Endodermal cell (in vitro differentiated cells): ENCODE results near the gene CASQ2. TPM values are rescaled to one million over a fixed set of nuclear protein-coding genes. Genes with fewer than 3 reads are reported as not detected.

Source experiments
- DNase-seq: peaks from one replicate; pipeline ENCODE4 v3.0.0-alpha.2; 2017
- H3K27ac ChIP-seq: 2 replicates; pipeline ENCODE4 v1.5.1; 2013; ENCODE audit warnings: mild to moderate bottlenecking, low read depth, low read length, moderate library complexity
- H3K27me3 ChIP-seq: 2 replicates; pipeline ENCODE4 v1.6.1; 2013; ENCODE audit warnings: mild to moderate bottlenecking, low read length, moderate library complexity; ENCODE audit not compliant: insufficient read depth, control insufficient read depth, poor library complexity, severe bottlenecking
- H3K36me3 ChIP-seq: 2 replicates; pipeline ENCODE4 v1.7.0; 2013; ENCODE audit warnings: mild to moderate bottlenecking, low read length, moderate library complexity; ENCODE audit not compliant: control insufficient read depth, insufficient read depth
- H3K4me1 ChIP-seq: one replicate; pipeline ENCODE4 v1.7.0; 2013; ENCODE audit warnings: low read length; ENCODE audit not compliant: control insufficient read depth, insufficient read depth
- H3K4me3 ChIP-seq: 2 replicates; pipeline ENCODE4 v1.5.1; 2013; ENCODE audit warnings: mild to moderate bottlenecking, low read length, moderate library complexity
- H3K9ac ChIP-seq: 2 replicates; pipeline ENCODE4 v1.6.1; 2013; ENCODE audit warnings: mild to moderate bottlenecking, low read length, moderate library complexity; ENCODE audit not compliant: poor library complexity, severe bottlenecking; ENCODE audit errors: extremely low read depth
- H3K9me3 ChIP-seq: 2 replicates; pipeline ENCODE4 v1.6.1; 2013; ENCODE audit warnings: mild to moderate bottlenecking, low read length, moderate library complexity; ENCODE audit not compliant: control insufficient read depth
- H3K27ac Mint-ChIP-seq: 2 replicates; pipeline ENCODE4 v1.8.0; 2020; ENCODE audit warnings: mixed read lengths
- H3K27me3 Mint-ChIP-seq: 2 replicates; pipeline ENCODE4 v1.8.0; 2021; ENCODE audit warnings: mild to moderate bottlenecking, mixed read lengths; ENCODE audit not compliant: insufficient read depth
- H3K36me3 Mint-ChIP-seq: 2 replicates; pipeline ENCODE4 v1.8.0; 2020; ENCODE audit warnings: low read depth, mixed read lengths
- H3K4me1 Mint-ChIP-seq: 2 replicates; pipeline ENCODE4 v1.8.0; 2020; ENCODE audit warnings: mixed read lengths
- H3K4me3 Mint-ChIP-seq: 2 replicates; pipeline ENCODE4 v1.8.0; 2020; ENCODE audit warnings: mild to moderate bottlenecking, moderate library complexity, mixed read lengths
- H3K9me3 Mint-ChIP-seq: 2 replicates; pipeline ENCODE4 v1.8.0; 2020; ENCODE audit warnings: mild to moderate bottlenecking, mixed read lengths
- CTCF ChIP-seq: fragments of 200-600 bp; sonication (generic); conservative IDR thresholded peaks from 2 replicates; pipeline ENCODE4 v1.5.0; 2021; ENCODE audit warnings: antibody characterized with exemption, mild to moderate bottlenecking
- WGBS, 2 experiments: methylation state at CpG; one replicate each; pipeline versions ENCODE4 v1.1.5 to v1.1.7; 2013; ENCODE audit warnings: missing lambda C conversion rate in 2 of 2, mixed read lengths in 1 of 2; ENCODE audit not compliant: insufficient coverage in 1 of 2, insufficient read length in 1 of 2; 5-methylcytosine and 5-hydroxymethylcytosine counted together
- total RNA-seq, 2 donors: library from RNA; stranded (reverse); fragmentation: NEBNext Ultra II Directional in 1 of 2; extraction: Animal tissue kit (Norgen Biotek cat#: 25700) in 1 of 2; gene quantifications; 2 replicates in 1 of 2; 3 replicates in 1 of 2; pipeline ENCODE4 v1.2.1, GENCODE V29; 2021

CASQ2 gene
- total RNA-seq, 2 donors from 2014 or later, result not detected

GRCh38 chr1:115813727-115814126, 45.2 kb upstream of the CASQ2 start:
- no peak overlapping the region for H3K27ac Mint-ChIP-seq
- no peak for DNase-seq
- H3K9me3 Mint-ChIP-seq, result no peaks in the 10 kb centered on the region
- WGBS, 2 experiments, result 100% methylated on average over 1 of the region's 1 CpG
- H3K9ac ChIP-seq, result no peak overlapping the region
- H3K27me3 ChIP-seq, result no peaks in the 10 kb centered on the region
- peaks cover 15% of the 10 kb centered on the region for H3K4me1 ChIP-seq
- no peak for TF ChIP-seq CTCF
- H3K4me1 Mint-ChIP-seq, result peaks cover 14% of the 10 kb centered on the region
- H3K27ac ChIP-seq, result no peak overlapping the region
- no peaks in the 10 kb centered on the region for H3K36me3 ChIP-seq
- no peaks in the 10 kb centered on the region for H3K9me3 ChIP-seq
- H3K27me3 Mint-ChIP-seq, result no peaks in the 10 kb centered on the region
- no peak overlapping the region for H3K4me3 ChIP-seq
- no peaks in the 10 kb centered on the region for H3K36me3 Mint-ChIP-seq
- no peak overlapping the region for H3K4me3 Mint-ChIP-seq

GRCh38 chr1:115811140-115811828, 42.8 kb upstream of the CASQ2 start:
- H3K36me3 Mint-ChIP-seq, result no peaks in the 10 kb centered on the region
- H3K36me3 ChIP-seq, result no peaks in the 10 kb centered on the region
- TF ChIP-seq CTCF, result no peak
- peaks cover 15% of the 10 kb centered on the region for H3K4me1 ChIP-seq
- H3K27me3 ChIP-seq, result no peaks in the 10 kb centered on the region
- no peaks in the 10 kb centered on the region for H3K27me3 Mint-ChIP-seq
- no peak overlapping the region for H3K9ac ChIP-seq
- no peaks in the 10 kb centered on the region for H3K9me3 Mint-ChIP-seq
- peaks cover 21% of the 10 kb centered on the region for H3K4me1 Mint-ChIP-seq
- H3K4me3 Mint-ChIP-seq, result no peak overlapping the region
- no peak overlapping the region for H3K27ac Mint-ChIP-seq
- no peak overlapping the region for H3K4me3 ChIP-seq
- 43 to 77% methylated on average over 3 of the region's 3 CpGs for WGBS, 2 experiments
- no peak overlapping the region for H3K27ac ChIP-seq
- H3K9me3 ChIP-seq, result no peaks in the 10 kb centered on the region
- no peak for DNase-seq

GRCh38 chr1:115810609-115811008, 42.1 kb upstream of the CASQ2 start:
- Mint-ChIP-seq H3K9me3 (no peaks in the 10 kb centered on the region), H3K4me3 (no peak overlapping the region), H3K36me3 (no peaks in the 10 kb centered on the region), H3K27ac (no peak overlapping the region), H3K4me1 (peaks cover 21% of the 10 kb centered on the region), H3K27me3 (no peaks in the 10 kb centered on the region)
- Histone ChIP-seq H3K4me3 (no peak overlapping the region), H3K36me3 (no peaks in the 10 kb centered on the region), H3K9me3 (no peaks in the 10 kb centered on the region), H3K9ac (no peak overlapping the region), H3K27me3 (no peaks in the 10 kb centered on the region), H3K27ac (no peak overlapping the region), H3K4me1 (peaks cover 15% of the 10 kb centered on the region)
- 91 to 96% methylated on average over 1 to 2 of the region's 2 CpGs for WGBS, 2 experiments
- DNase-seq, result no peak
- TF ChIP-seq CTCF, result no peak
